ENCODE data around the gene ASB18.
A peak's percentile ranks its signal among the peaks of the same experiment; 100 is the strongest.

ASB18 gene

GRCh38 chr2:236241181-236242056 lies 22.8 kb downstream of the ASB18 start:
- no peak for DNase-seq (ENCODE audit: low spot score)

- DNase-seq (ENCODE audit: low spot score) = no peak
These were observed 23.8 kb downstream of the ASB18 start for GRCh38 chr2:236240228-236240990.

GRCh38 chr2:236239276-236240065 lies 24.7 kb downstream of the ASB18 start:
- DNase-seq (ENCODE audit: low spot score) = no peak

GRCh38 chr2:236238751-236239150 lies 25.5 kb downstream of the ASB18 start:
- no peak for DNase-seq (ENCODE audit: low spot score)

GRCh38 chr2:236237468-236238190 lies 26.6 kb downstream of the ASB18 start:
- DNase-seq (ENCODE audit: low spot score) = no peak

- DNase-seq (ENCODE audit: low spot score) = no peak
These were observed 27.4 kb downstream of the ASB18 start for GRCh38 chr2:236236559-236237452.

GRCh38 chr2:236229186-236229585 lies 35.0 kb downstream of the ASB18 start:
- no peak for DNase-seq (ENCODE audit: low spot score)

- no peak for DNase-seq (ENCODE audit: low spot score)
These were observed 40.5 kb downstream of the ASB18 start for GRCh38 chr2:236223675-236224074.

- DNase-seq (ENCODE audit: low spot score) = no peak
These were observed 42.4 kb downstream of the ASB18 start for GRCh38 chr2:236221798-236222197.

GRCh38 chr2:236219411-236219810 lies 44.8 kb downstream of the ASB18 start:
- DNase-seq (ENCODE audit: low spot score) = no peak

- no peak for DNase-seq (ENCODE audit: low spot score)
These were observed 46.3 kb downstream of the ASB18 start for GRCh38 chr2:236217926-236218325.

- no peak for DNase-seq (ENCODE audit: low spot score)
These were observed 47.5 kb downstream of the ASB18 start for GRCh38 chr2:236216711-236217110.

- DNase-seq (ENCODE audit: low spot score) = no peak
These were observed 48.4 kb downstream of the ASB18 start for GRCh38 chr2:236215761-236216333.

GRCh38 chr2:236215196-236215595 lies 49.0 kb downstream of the ASB18 start:
- no peak for DNase-seq (ENCODE audit: low spot score)

GRCh38 chr2:236214376-236214995 lies 49.7 kb downstream of the ASB18 start:
- DNase-seq (ENCODE audit: low spot score) = no peak

- DNase-seq (ENCODE audit: low spot score) = peak; percentile 40
These were observed 52.9 kb downstream of the ASB18 start for GRCh38 chr2:236211296-236211695.

- no peak for DNase-seq (ENCODE audit: low spot score)
These were observed 53.7 kb downstream of the ASB18 start for GRCh38 chr2:236210536-236210935.

- DNase-seq (ENCODE audit: low spot score) = no peak
These were observed 54.2 kb downstream of the ASB18 start for GRCh38 chr2:236209996-236210395.

GRCh38 chr2:236209535-236209934 lies 54.7 kb downstream of the ASB18 start:
- DNase-seq (ENCODE audit: low spot score) = peak; percentile 12
